GM19351 (cell line): Measurements from ENCODE around the gene KIR2DL1.
"Not testable (repeated sequence)": the region's sequence is repeated elsewhere in the genome, so short reads cannot be mapped to it uniquely, and the experiment has no call there.

Experiments
- ATAC-seq: cut with Tn5 transposase; IDR thresholded peaks from one replicate; pipeline ENCODE4 v1.9.1; 2021; ENCODE audit warnings: mild to moderate bottlenecking, moderate library complexity; ENCODE audit not compliant: unreplicated experiment

KIR2DL1 gene

DNA sequence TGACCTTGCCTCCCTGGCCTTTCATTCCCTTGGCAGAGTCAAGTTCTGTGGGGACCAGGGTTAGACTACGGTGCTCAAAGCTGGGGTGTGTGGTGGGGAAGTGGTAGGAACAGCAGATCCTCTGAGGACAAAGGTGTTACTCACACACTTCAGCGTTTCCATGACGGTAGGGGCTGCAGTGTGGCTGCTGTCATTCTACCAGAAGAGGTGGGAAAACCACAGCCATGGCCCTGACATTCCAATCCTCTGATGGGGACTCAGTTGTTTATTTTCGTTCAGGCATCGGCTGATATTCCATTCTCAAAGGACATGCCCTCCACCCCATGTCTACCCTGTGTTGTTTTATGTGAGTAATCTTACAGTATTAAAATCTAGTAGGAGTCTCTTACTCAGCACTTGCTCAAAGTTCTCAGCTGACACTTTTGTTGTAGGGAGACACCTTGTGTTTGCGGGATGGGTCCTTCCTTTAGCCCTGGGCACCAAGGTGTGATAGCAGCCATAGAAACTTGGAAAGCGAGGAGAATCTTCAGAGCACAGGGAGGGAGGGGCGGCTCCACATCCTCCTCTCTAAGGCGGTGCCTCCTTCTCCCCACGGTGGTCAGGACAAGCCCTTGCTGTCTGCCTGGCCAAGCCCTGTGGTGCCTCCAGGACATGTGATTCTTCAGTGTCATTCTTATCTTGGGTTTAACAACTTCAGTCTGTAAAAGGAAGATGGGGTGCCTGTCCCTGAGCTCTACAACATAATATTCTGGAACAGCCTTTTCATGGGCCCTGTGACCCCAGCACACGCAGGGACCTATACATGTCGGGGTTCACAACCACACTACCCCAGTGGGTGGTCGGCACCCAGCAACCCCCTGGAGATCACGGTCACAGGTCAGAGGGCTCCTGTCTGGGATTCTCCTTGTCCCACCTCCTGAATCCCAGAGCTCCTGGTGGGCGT lies 1.7 kb downstream of the KIR2DL1 start:
- ATAC-seq: not testable (repeated sequence)

DNA sequence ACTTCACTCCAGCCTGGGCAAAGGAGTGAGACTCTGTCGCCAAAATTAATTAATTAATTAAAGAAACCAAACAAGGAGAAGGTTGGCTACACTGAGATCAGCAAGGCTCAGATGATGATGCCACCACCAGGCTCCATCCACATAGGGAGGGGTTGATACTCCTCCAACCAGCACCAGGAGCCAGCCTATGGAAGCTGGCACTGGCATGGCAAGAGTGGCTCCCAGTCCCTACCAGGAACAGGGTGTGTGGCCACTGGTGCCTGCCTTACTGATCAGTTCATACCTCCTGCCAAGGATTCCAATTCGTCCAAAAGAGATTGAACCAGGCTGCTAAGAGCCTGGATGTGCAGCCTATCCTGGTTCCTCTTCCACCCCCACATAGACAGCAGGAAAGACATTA lies 3.1 kb downstream of the KIR2DL1 start:
- not testable (repeated sequence) for ATAC-seq

DNA sequence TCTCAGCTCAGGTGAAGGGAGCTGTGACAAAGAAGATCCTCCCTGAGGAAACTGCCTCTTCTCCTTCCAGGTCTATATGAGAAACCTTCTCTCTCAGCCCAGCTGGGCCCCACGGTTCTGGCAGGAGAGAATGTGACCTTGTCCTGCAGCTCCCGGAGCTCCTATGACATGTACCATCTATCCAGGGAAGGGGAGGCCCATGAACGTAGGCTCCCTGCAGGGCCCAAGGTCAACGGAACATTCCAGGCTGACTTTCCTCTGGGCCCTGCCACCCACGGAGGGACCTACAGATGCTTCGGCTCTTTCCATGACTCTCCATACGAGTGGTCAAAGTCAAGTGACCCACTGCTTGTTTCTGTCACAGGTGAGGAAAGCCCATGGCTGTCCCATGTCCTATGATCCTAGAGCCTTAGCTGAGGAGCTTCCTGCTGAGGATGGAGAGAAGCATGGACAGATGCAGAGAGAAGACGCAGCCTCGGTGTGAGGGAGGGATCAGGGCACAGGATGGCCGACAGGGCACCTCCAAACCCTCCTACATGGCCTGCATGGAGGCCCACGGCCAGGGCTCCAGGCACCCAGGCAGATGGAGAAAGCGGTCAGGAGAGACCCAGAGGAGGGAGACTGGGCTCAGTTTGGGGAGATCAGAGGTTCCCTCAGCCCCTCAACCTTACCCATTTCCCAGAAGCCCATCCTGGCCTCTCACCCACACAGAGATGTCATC lies 5.7 kb downstream of the KIR2DL1 start:
- ATAC-seq: not testable (repeated sequence)

DNA sequence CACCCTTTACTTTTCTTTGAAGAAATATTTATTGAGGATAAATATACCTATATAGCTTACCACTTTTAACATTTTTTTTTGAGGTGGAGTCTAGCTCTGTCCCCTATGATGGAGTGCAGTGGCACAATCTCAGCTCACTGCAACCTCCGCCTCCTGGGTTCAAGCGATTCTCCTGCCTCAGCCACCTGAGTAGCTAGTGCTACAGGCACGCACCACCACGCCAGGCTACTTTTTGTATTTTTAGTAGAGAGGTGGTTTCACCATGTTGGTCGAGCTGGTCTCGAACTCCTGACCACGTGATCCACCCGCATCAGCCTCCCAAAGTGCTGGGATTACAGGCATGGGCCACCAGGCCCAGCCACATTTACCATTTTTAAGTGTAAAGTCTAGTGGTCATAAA lies 6.2 kb downstream of the KIR2DL1 start:
- ATAC-seq: not testable (repeated sequence)

DNA sequence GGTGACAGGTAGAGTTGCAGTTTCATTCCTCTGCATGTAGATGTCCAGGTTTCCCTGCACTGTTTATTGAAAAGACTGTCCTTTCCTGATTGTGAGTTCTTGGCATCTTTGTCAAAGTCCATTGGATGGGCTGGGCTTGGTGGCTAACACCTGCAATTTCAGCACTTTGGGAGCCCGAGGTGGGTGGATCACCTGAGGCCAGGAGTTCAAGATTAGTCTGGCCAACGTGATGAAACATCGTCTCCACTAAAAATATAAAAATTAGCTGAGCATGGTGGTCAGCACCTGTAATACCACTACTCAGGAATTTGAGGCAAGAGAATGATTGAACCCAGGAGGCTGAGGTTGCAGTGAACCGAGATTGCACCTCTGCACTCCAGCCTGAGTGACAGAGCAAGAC lies 8.3 kb downstream of the KIR2DL1 start:
- ATAC-seq: not testable (repeated sequence)

DNA sequence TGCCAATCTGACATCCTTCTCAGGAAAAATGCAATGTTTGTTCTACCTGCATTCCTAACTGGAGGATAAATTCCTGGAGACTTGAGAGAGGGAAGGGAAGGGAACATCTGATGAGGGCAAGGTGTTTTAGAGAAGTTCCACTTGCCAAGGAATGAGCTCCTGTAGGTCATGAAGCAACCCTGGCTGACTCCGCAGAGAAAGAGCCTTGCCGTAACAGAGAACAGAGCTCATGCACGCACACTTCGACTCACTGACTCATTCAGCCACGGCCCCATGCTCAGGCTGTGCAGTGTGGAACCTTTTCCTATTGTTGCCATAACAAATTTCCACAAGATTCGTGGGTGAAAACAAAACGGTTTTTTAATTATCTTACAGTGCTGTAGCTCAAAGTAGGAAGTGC lies 9.3 kb downstream of the KIR2DL1 start:
- not testable (repeated sequence) for ATAC-seq

DNA sequence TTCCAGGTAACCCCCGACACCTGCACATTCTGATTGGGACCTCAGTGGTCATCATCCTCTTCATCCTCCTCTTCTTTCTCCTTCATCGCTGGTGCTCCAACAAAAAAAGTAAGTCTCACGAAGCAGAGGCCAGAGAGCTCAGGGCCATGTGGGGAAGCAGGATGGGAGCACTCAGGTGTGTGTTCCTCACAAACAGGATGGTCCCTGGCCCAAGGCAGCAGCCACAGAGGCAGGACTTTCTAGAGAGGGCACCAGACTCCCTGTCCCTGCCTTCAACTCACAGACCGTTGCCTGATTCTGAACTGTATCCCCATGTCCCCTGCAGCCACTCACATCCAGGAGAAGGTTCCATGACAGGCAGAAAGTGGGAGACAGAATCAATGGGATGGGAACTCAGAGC lies 13.3 kb downstream of the KIR2DL1 start:
- ATAC-seq: not testable (repeated sequence)

DNA sequence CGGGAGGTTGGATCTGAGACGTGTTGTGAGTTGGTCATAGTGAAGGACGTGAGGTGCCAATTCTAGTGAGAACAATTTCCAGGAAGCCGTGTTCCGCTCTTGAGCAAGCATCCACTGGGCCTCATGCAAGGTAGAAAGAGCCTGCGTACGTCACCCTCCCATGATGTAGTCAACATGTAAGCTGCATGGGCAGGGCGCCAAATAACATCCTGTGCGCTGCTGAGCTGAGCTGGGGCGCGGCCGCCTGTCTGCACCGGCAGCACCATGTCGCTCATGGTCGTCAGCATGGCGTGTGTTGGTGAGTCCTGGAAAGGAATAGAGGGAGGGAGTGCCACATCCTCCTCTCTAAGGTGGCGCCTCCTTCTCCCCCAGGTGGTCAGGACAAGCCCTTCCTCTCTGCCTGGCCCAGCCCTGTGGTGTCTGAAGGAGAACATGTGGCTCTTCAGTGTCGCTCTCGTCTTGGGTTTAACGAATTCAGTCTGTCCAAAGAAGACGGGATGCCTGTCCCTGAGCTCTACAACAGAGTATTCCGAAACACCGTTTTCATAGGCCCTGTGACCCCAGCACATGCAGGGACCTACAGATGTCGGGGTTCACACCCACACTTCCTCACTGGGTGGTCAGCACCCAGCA lies 16.6 kb downstream of the KIR2DL1 start:
- ATAC-seq: not testable (repeated sequence)

DNA sequence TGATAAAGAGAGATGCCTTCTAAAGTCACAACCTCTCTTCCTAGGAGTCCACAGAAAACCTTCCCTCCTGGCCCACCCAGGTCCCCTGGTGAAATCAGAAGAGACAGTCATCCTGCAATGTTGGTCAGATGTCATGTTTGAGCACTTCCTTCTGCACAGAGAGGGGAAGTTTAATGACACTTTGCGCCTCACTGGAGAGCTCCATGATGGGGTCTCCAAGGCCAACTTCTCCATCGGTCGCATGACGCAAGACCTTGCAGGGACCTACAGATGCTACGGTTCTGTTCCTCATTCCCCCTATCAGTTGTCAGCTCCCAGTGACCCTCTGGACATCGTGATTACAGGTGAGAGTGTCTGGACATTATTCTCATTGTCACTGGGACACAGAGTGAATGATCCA lies 18.6 kb downstream of the KIR2DL1 start:
- ATAC-seq: not testable (repeated sequence)

DNA sequence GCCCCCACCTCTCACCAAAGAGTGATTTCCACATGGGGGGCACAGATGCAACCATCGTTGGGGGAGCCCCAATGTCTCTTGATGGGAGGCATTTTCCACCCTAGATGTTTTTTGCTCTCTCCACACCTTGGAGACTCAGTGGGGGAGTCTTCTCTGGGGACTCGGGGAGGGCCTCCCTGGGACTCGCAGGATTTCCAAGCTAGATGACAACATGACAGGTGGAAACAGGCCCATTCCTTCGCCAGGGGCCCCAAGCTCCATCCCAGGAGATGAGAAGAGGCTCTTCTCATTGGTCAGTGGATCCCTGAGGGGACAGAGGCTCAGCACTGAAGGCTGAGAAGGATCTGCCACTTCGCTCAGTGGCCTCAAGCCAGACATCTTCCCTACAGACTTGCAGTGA lies 21.1 kb downstream of the KIR2DL1 start:
- no peak for ATAC-seq

DNA sequence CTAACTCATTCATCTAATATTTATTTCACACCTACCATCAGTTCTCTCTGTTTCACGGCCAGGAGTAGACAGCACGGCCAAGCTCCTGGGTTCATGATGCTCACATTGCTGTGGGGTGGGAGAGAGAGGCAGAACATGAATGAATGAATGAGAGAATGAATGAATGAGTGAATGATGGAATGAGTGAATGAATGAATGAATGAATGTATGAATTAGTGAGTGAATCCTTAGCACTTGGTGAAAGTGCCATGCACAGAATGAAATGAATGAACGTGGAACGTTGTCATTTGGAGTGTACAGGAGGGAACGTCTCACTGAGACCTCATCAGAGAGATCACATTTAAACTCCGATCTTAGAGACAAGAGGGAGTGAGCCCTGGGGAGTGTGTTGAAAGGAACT lies 21.9 kb downstream of the KIR2DL1 start:
- no peak for ATAC-seq

DNA sequence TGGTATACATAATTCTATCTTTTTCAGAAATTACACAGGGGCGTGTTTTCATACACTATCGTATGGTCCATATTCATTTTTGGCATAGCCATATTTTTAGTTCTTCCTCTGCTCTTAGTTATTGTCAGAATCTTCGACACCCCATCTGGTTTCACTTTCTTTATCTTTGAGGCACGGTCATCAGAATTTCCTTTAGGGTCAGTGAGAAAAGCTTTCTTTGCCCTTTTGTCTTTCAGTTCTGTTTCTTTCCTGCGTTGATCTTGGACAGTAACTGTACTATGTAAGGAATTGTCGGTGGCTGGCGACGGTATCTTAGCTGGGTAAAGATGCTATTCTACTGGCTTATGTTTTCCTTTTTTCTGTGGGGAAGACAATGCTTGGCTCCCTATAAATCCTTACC lies 23.2 kb downstream of the KIR2DL1 start:
- ATAC-seq: no peak

DNA sequence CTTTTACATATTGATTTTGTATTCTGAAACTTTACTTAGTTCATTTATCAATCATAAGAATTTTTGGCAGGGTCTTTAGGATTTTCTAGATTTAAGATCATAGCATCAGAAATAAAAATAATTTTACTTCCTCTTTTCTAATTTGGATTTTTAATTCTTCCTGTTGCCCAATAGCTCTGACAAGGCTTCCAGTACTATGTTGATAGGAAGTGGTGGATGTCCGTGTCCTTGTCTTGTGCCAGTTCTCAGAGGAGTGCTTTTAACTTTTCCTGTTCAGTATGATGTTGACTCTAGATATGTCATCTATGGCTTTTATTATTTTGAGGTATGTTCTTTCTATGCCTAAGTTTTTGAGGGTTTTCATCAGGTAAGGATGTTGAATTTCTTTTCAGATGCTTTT lies 26.2 kb downstream of the KIR2DL1 start:
- no peak for ATAC-seq

DNA sequence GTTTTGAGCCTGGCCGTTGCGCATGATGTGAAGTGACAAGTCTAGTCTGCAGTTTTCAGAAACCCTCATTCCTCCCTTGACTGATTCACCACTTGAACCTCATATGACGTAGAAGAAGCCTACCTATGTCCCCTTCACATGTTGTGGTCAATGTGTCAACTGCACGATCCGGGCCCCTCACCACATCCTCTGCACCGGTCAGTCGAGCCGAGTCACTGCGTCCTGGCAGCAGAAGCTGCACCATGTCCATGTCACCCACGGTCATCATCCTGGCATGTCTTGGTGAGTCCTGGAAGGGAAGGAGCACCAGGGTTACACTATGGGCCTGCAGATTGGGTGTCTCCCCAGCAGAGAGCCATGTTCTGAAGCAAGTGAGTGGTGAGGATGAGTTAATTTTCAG lies 33.8 kb downstream of the KIR2DL1 start, which contains the start of gene KIR2DL4:
Gene KIR2DL4, plus strand, starts transcription at position 201 of the 400 bp plus-strand sequence. Its CDS starts 42 bp downstream, at position 243.
- ATAC-seq: no peak

DNA sequence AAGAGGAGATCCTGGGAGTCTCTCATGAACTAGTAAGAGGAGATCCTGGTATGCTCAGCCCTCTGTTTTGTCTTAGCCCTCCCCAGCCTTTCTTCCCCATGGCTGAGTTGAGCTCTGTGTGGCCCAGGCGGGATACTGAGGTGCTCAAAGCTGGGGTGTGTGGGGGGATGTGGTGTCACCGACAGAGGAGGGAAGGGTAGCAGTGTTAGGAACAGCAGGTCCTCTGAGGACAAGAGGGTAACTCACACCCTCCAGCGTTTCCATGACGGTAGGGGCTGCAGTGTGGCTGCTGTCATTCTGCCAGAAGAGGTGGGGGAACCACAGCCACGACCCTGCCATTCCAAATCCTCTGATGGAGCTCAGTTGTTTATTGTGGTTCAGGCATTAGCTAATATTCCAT lies 34.5 kb downstream of the KIR2DL1 start:
- no peak for ATAC-seq

DNA sequence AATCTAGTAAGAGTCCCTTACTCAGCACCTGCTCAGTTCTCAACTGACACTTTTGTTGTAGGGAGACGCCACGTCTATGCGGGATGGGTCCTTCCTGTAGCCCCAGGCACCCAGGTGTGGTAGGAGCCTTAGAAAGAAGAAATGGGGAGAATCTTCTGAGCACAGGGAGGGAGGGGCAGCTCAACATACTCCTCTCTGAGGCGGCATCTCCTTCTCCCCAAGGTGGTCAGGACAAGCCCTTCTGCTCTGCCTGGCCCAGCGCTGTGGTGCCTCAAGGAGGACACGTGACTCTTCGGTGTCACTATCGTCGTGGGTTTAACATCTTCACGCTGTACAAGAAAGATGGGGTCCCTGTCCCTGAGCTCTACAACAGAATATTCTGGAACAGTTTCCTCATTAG lies 35.0 kb downstream of the KIR2DL1 start:
- ATAC-seq: no peak

DNA sequence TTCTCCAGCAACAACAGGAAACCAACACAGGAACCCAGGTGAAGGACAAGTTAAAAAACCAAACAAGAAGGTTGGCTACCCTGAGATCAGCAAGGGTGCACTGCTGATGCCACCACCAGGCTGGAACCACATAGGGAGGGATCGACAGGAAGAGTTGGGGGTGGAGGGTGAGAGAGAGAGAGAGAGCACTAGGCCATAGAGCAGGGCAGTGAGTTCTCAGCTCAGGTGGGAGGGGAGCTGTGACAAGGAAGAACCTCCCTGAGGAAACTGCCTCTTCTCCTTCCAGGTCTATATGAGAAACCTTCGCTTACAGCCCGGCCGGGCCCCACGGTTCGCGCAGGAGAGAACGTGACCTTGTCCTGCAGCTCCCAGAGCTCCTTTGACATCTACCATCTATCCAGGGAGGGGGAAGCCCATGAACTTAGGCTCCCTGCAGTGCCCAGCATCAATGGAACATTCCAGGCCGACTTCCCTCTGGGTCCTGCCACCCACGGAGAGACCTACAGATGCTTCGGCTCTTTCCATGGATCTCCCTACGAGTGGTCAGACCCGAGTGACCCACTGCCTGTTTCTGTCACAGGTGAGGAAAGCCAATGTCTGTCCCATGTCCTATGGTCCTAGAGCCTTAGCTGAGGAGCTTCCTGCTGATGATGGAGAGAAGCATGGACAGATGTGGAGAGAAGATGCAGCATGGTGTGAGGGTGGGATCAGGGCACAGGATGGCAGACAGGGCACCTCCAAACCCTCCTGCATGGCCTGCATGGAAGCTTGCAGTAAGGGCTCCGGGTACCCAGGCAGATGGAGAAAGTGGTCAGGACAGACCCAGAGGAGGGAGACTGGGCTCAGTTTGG lies 36.3 kb downstream of the KIR2DL1 start:
- no peak for ATAC-seq

DNA sequence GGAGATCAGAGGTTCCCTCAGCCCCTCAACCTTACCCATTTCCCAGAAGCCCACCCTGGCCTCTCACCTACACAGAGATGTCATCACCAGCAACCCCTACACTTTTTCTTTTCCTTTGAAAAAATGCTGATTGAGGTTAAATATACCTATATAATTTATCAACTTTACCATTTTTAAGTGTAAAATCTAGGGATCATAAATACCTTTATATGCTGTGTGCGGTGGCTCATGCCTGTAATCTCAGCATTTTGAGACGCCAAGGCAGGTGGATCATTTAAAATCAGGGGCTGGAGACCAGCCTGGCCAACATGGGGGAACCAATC lies 36.9 kb downstream of the KIR2DL1 start:
- no peak for ATAC-seq

DNA sequence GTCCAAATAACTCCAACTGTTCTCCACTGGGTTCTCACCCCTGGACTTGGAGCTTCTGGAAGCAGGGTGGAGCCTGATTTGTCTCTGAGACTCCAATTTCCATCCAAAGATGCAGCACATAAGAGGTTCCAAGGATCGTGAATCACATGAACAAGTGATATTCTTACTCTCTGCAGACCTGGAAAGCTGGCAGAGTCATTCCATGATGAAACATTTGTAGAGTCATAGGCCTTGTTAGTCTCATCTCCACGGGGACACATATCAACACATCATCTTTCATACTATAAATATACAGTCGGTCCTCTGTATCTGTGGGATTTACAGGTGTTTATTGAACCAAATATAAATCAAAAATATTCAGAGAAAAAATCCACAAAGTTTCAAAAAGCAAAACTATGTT lies 45.0 kb downstream of the KIR2DL1 start:
- ATAC-seq: not testable (repeated sequence)

DNA sequence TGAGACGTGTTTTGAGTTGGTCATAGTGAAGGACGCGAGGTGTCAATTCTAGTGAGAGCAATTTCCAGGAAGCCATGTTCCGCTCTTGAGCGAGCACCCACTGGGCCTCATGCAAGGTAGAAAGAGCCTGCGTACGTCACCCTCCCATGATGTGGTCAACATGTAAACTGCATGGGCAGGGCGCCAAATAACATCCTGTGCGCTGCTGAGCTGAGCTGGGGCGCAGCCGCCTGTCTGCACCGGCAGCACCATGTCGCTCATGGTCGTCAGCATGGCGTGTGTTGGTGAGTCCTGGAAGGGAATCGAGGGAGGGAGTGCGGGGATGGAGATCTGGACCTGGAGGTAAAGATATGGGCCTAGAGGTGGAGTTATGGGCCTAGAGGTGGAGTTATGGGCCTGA lies 46.7 kb downstream of the KIR2DL1 start, which contains the start of gene KIR3DL1:
Gene KIR3DL1, plus strand, starts transcription at position 218 of the 400 bp plus-strand sequence.
- ATAC-seq: not testable (repeated sequence)
